ENCODE data around the gene DDI2. TPM values are rescaled to one million over a fixed set of nuclear protein-coding genes. Genes with fewer than 3 reads are reported as not detected.

The DDI2 gene
- total and polyA plus RNA-seq, 2 donors (not counting 3 experiments of a cell fraction or from before 2014, with no cell fraction given): 5.4 to 35.2 TPM

GRCh38 chr1:15704526-15705183 is 87.4 kb downstream of the DDI2 start:
- Histone ChIP-seq H3K4me3 (replicated peaks in 1 of 3; ENCODE audit: insufficient read depth in 1 of 3, low read depth in 1 of 3, low read length in 3 of 3) (no peak overlapping the region), H3K4me1 (ENCODE audit: control insufficient read depth, extremely low read depth, insufficient read depth, low read length) (no peaks in the 10 kb centered on the region), H3K4me2 (ENCODE audit: insufficient read depth, low read length) (no peak overlapping the region), H2AFZ (ENCODE audit: low read depth, low read length) (no peak overlapping the region), H3K27me3 (ENCODE audit: control insufficient read depth in 2 of 2, insufficient read depth in 2 of 2, low read length in 2 of 2) (no peaks in the 10 kb centered on the region), H4K20me1 (replicated peaks; ENCODE audit: control insufficient read depth, extremely low read depth, insufficient read depth, low read length) (peaks cover 2% of the 10 kb centered on the region), H3K36me3 (ENCODE audit: control insufficient read depth in 2 of 2, extremely low read depth in 1 of 2, insufficient read depth in 2 of 2, low read length in 2 of 2) (peaks cover 0 to 4% of the 10 kb centered on the region in 2 experiments), H3K79me2 (ENCODE audit: control insufficient read depth, insufficient read depth, low read length) (peaks cover 42% of the 10 kb centered on the region), H3K9me1 (replicated peaks; ENCODE audit: control insufficient read depth, extremely low read depth, insufficient read depth, low read length) (no peaks in the 10 kb centered on the region), H3K9me3 (replicated peaks; ENCODE audit: control insufficient read depth, insufficient read depth, low read length) (no peaks in the 10 kb centered on the region), H3K9ac (replicated peaks; ENCODE audit: extremely low read depth, insufficient read depth, low read length) (no peak overlapping the region), H3K27ac (ENCODE audit: insufficient read depth, low read depth, low read length) (no peak overlapping the region)
- dilution Hi-C loops (cut with MboI; ENCODE audit: extremely low pct_ligation_motif_present, low sequenced_read_pairs): no loop called here
- BruUV-seq (replicated peaks): no TSS peak
- DNase-seq (ENCODE audit: low read depth, low spot score) (no peak), FAIRE-seq (no peak)
- POLR2A ChIA-PET: no interaction called here
- TF ChIP-seq MYC (IDR thresholded peaks at IDR 0.05; ENCODE audit: low read depth, low read length): no peak
- no peak for TF ChIP-seq JUN (IDR thresholded peaks at IDR 0.05; ENCODE audit: borderline replicate concordance, insufficient read depth, insufficient read length, low read depth)
- TF ChIP-seq MAX (IDR thresholded peaks at IDR 0.05; ENCODE audit: insufficient read depth, insufficient read length): no peak
- no peak for TF ChIP-seq EZH2 (IDR thresholded peaks at IDR 0.05; ENCODE audit: borderline replicate concordance, low read depth, low read length, severe bottlenecking)
- TF ChIP-seq POLR2A (IDR thresholded peaks at IDR 0.05; ENCODE audit: low read depth, low read length): no peak
- TF ChIP-seq FOS (IDR thresholded peaks at IDR 0.05; ENCODE audit: borderline replicate concordance, insufficient read depth, low read length): no peak
- TF ChIP-seq GATA2 (IDR thresholded peaks at IDR 0.05; ENCODE audit: insufficient read depth, insufficient read length, low read depth, low read length): no peak
- TF ChIP-seq POLR2AphosphoS5 (IDR thresholded peaks at IDR 0.05; ENCODE audit: insufficient read depth, low read depth, low read length): no peak
- TF ChIP-seq CTCF (IDR thresholded peaks at IDR 0.05; ENCODE audit: extremely low read depth in 1 of 2, insufficient read depth in 1 of 2, low read depth in 1 of 2, low read length in 2 of 2): no peak
- intact Hi-C loops (cut with micrococcal nuclease): no loop called here
- CTCF ChIA-PET: interaction anchor here (0.9 kb wide), 1 partner anchor 10 kb away, joined by 3 read pairs; no protein-coding TSS in a partner anchor
